ENCODE data around the gene ERMAP.

DNA sequence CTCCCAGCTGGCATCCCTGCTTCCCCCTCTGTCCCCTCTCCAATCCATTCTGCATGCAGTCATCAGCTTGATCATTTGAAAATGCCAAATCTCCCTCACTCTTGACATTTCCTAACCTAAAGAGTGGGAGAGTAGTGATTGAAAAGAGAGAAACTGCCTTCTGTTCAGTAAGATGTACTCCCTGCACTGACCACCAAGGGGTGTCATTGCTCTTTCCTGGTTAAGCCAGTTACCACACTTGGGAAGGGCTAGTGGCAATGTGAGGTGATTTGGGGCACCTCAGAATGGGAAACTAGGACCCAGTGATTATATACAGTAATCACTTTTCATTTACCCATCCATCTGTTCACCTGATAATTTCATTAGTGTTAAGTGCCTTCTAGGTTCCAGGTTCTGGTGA is 39.1 kb upstream of the ERMAP start:
- TF ChIP-seq POLR2A (IDR thresholded peaks at IDR 0.05) = no peak
- TF ChIP-seq, protein P1, sequence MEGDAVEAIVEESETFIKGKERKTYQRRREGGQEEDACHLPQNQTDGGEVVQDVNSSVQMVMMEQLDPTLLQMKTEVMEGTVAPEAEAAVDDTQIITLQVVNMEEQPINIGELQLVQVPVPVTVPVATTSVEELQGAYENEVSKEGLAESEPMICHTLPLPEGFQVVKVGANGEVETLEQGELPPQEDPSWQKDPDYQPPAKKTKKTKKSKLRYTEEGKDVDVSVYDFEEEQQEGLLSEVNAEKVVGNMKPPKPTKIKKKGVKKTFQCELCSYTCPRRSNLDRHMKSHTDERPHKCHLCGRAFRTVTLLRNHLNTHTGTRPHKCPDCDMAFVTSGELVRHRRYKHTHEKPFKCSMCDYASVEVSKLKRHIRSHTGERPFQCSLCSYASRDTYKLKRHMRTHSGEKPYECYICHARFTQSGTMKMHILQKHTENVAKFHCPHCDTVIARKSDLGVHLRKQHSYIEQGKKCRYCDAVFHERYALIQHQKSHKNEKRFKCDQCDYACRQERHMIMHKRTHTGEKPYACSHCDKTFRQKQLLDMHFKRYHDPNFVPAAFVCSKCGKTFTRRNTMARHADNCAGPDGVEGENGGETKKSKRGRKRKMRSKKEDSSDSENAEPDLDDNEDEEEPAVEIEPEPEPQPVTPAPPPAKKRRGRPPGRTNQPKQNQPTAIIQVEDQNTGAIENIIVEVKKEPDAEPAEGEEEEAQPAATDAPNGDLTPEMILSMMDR (IDR thresholded peaks at IDR 0.05) = peak in 2 of 3 donors; percentile 16 to 41
